WTC11 (cell line): Measurements from ENCODE around the gene MDGA2. TPM values are rescaled to one million over a fixed set of nuclear protein-coding genes. Genes with fewer than 3 reads are reported as not detected.

Source experiments
- ATAC-seq: fragments of 200-7000 bp; cut with Tn5 transposase; 2 replicates; pipeline ENCODE4 v1.10.0; 2021; ENCODE audit warnings: mild to moderate bottlenecking, moderate library complexity
- CTCF ChIA-PET: fragments of 300-600 bp; sonication (Branson Sonifier 250); formaldehyde crosslinking; loops from one replicate; lab custom pipeline; 2021; ENCODE audit warnings: antibody characterized with exemption; lab: Charles Lee
- POLR2A ChIA-PET: fragments of 350-600 bp; sonication (Branson Sonifier 250); formaldehyde crosslinking; loops from one replicate; lab custom pipeline; 2021; ENCODE audit warnings: antibody characterized with exemption; lab: Charles Lee
- DNase-seq: peaks from one replicate; pipeline ENCODE4 v3.0.0; 2021; ENCODE audit warnings: low spot score
- H3K27ac Mint-ChIP-seq: 2 replicates; pipeline ENCODE4 v1.8.0; 2021; ENCODE audit warnings: mixed read lengths
- H3K27me3 Mint-ChIP-seq: 2 replicates; pipeline ENCODE4 v1.8.0; 2021; ENCODE audit warnings: low read depth, mild to moderate bottlenecking, moderate library complexity, mixed read lengths
- H3K36me3 Mint-ChIP-seq: 2 replicates; pipeline ENCODE4 v1.8.0; 2021; ENCODE audit warnings: mixed read lengths
- H3K4me1 Mint-ChIP-seq: 2 replicates; pipeline ENCODE4 v1.8.0; 2022; ENCODE audit warnings: mixed read lengths
- H3K4me3 Mint-ChIP-seq: 2 replicates; pipeline ENCODE4 v1.8.0; 2021; ENCODE audit warnings: mild to moderate bottlenecking, moderate library complexity, mixed read lengths
- H3K9me3 Mint-ChIP-seq: 2 replicates; pipeline ENCODE4 v1.8.0; 2021; ENCODE audit warnings: mixed read lengths
- ATF3 ChIP-seq: sonication (generic); formaldehyde crosslinking; conservative IDR thresholded peaks from 2 replicates; pipeline ENCODE4 v1.8.1; 2022; ENCODE audit warnings: mild to moderate bottlenecking, missing genetic modification reagents
- ATF6 ChIP-seq: sonication (generic); formaldehyde crosslinking; IDR thresholded peaks from 2 replicates; pipeline ENCODE4 v1.8.1; 2023; ENCODE audit warnings: mild to moderate bottlenecking, missing genetic modification reagents
- CREB1 ChIP-seq: sonication (generic); formaldehyde crosslinking; IDR thresholded peaks from 2 replicates; pipeline ENCODE4 v1.8.0; 2023; ENCODE audit warnings: mild to moderate bottlenecking, missing genetic modification reagents
- CREM ChIP-seq: sonication (generic); formaldehyde crosslinking; IDR thresholded peaks from 2 replicates; pipeline ENCODE4 v1.8.1; 2022; ENCODE audit warnings: mild to moderate bottlenecking, missing genetic modification reagents, moderate library complexity
- FOXJ3 ChIP-seq: sonication (generic); formaldehyde crosslinking; IDR thresholded peaks from 2 replicates; pipeline ENCODE4 v1.9.0; 2021; ENCODE audit warnings: missing genetic modification reagents, mild to moderate bottlenecking, borderline replicate concordance
- IRF1 ChIP-seq: sonication (generic); formaldehyde crosslinking; IDR thresholded peaks from 2 replicates; pipeline ENCODE4 v1.8.0; 2023; ENCODE audit warnings: missing genetic modification reagents
- IRF2 ChIP-seq: sonication (generic); formaldehyde crosslinking; IDR thresholded peaks from 2 replicates; pipeline ENCODE4 v1.8.0; 2022; ENCODE audit warnings: low read depth, missing genetic modification reagents, borderline replicate concordance
- MYBL2 ChIP-seq: sonication (generic); formaldehyde crosslinking; IDR thresholded peaks from 2 replicates; pipeline ENCODE4 v1.8.1; 2023; ENCODE audit warnings: mild to moderate bottlenecking, moderate library complexity, missing genetic modification reagents
- PRDM15 ChIP-seq: sonication (generic); formaldehyde crosslinking; IDR thresholded peaks from 2 replicates; pipeline ENCODE4 v1.8.0; 2022; ENCODE audit warnings: missing genetic modification reagents
- RELA ChIP-seq: sonication (generic); formaldehyde crosslinking; IDR thresholded peaks from 2 replicates; pipeline ENCODE4 v1.8.1; 2022; ENCODE audit warnings: missing genetic modification reagents, mild to moderate bottlenecking, borderline replicate concordance
- TCF7 ChIP-seq: sonication (generic); formaldehyde crosslinking; IDR thresholded peaks from 2 replicates; pipeline ENCODE4 v1.8.0; 2022; ENCODE audit warnings: mild to moderate bottlenecking, low read depth, missing genetic modification reagents, moderate library complexity
- TP53 ChIP-seq: sonication (generic); formaldehyde crosslinking; IDR thresholded peaks from 2 replicates; pipeline ENCODE4 v1.8.1; 2023; ENCODE audit warnings: mild to moderate bottlenecking, missing genetic modification reagents
- ZBTB21 ChIP-seq: sonication (generic); formaldehyde crosslinking; IDR thresholded peaks from 2 replicates; pipeline ENCODE4 v1.8.1; 2023; ENCODE audit warnings: mild to moderate bottlenecking, missing genetic modification reagents, borderline replicate concordance
- ZNF138 ChIP-seq: sonication (generic); formaldehyde crosslinking; conservative IDR thresholded peaks from 2 replicates; pipeline ENCODE4 v1.8.1; 2022; ENCODE audit warnings: mild to moderate bottlenecking, moderate library complexity, missing genetic modification reagents
- ZNF232 ChIP-seq: sonication (generic); formaldehyde crosslinking; IDR thresholded peaks from 2 replicates; pipeline ENCODE4 v1.8.0; 2022; ENCODE audit warnings: mild to moderate bottlenecking, missing genetic modification reagents
- ZNF281 ChIP-seq: sonication (generic); formaldehyde crosslinking; IDR thresholded peaks from 2 replicates; pipeline ENCODE4 v1.8.0; 2023; ENCODE audit warnings: mild to moderate bottlenecking, missing genetic modification reagents
- ZNF317 ChIP-seq: sonication (generic); formaldehyde crosslinking; IDR thresholded peaks from 2 replicates; pipeline ENCODE4 v1.8.1; 2023; ENCODE audit warnings: low read depth, mild to moderate bottlenecking, moderate library complexity, missing genetic modification reagents, borderline replicate concordance
- ZNF532 ChIP-seq: fragments of 250-450 bp; sonication (Bioruptor Pico); IDR thresholded peaks from 2 replicates; pipeline ENCODE4 v1.9.0; 2021; ENCODE audit warnings: mild to moderate bottlenecking, borderline replicate concordance
- ZNF671 ChIP-seq: fragments of 250-450 bp; sonication (Bioruptor Pico); IDR thresholded peaks from 2 replicates; pipeline ENCODE4 v1.8.0; 2021; ENCODE audit warnings: mild to moderate bottlenecking
- total RNA-seq: library from RNA; stranded (reverse); gene quantifications from 3 replicates; pipeline ENCODE4 v1.2.3, GENCODE V29; 2021

The MDGA2 gene
- total RNA-seq, 1 experiment from 2014 or later, result 4.9 TPM

GRCh38 chr14:47660158-47660557 is 15.2 kb downstream of the MDGA2 start (continued):
- TF ChIP-seq ZNF232 (CRISPR knock-in tag) (no peak), RELA (CRISPR knock-in tag) (no peak), PRDM15 (CRISPR knock-in tag) (no peak), ZNF281 (CRISPR knock-in tag) (no peak), MYBL2 (CRISPR knock-in tag) (no peak), CREM (CRISPR knock-in tag) (no peak), IRF2 (CRISPR knock-in tag) (no peak), ATF6 (CRISPR knock-in tag) (no peak), CREB1 (CRISPR knock-in tag) (no peak), ZBTB21 (CRISPR knock-in tag) (no peak), ATF3 (CRISPR knock-in tag) (no peak), ZNF532 (CRISPR knock-in tag) (no peak), FOXJ3 (no peak)

GRCh38 chr14:47658041-47658440 is 17.4 kb downstream of the MDGA2 start:
- Mint-ChIP-seq H3K27ac (no peak overlapping the region), H3K36me3 (0 out of 2 replicates have a peak, but pooled peaks cover 3% of the 10 kb centered on the region), H3K9me3 (peaks cover 8% of the 10 kb centered on the region), H3K4me1 (no peaks in the 10 kb centered on the region), H3K4me3 (no peak overlapping the region), H3K27me3 (no peaks in the 10 kb centered on the region; the same call in none of the 2 replicates)
- POLR2A ChIA-PET, result no interaction called here
- no peak for ATAC-seq
- CTCF ChIA-PET, result no interaction called here
- no peak for DNase-seq
- no peak for TF ChIP-seq TP53 (CRISPR knock-in tag)
- TF ChIP-seq ZNF317 (CRISPR knock-in tag), result no peak
- no peak for TF ChIP-seq ZNF671 (CRISPR knock-in tag)
- no peak for TF ChIP-seq ZNF138 (CRISPR knock-in tag)
- no peak for TF ChIP-seq ZNF281 (CRISPR knock-in tag)
- TF ChIP-seq TCF7 (CRISPR knock-in tag), result no peak
- TF ChIP-seq IRF1 (CRISPR knock-in tag), result no peak
